ENCODE measurements around the gene BIRC5.

- no peak for TF ChIP-seq EP300 (IDR thresholded peaks at IDR 0.05)
- no peak for TF ChIP-seq POLR2AphosphoS5 (IDR thresholded peaks at IDR 0.05)
These were observed 53.4 kb downstream of the BIRC5 start for GRCh38 chr17:78267253-78268073.

Measured in gastroesophageal sphincter (tissue), 2 donors.